HG02623 (cell line): Measurements from ENCODE around the gene ATXN1.

ENCODE experiments used
- ATAC-seq: cut with Tn5 transposase; IDR thresholded peaks from one replicate; pipeline ENCODE4 v1.9.1; 2021; ENCODE audit warnings: moderate library complexity; ENCODE audit not compliant: unreplicated experiment

ATXN1 gene

DNA sequence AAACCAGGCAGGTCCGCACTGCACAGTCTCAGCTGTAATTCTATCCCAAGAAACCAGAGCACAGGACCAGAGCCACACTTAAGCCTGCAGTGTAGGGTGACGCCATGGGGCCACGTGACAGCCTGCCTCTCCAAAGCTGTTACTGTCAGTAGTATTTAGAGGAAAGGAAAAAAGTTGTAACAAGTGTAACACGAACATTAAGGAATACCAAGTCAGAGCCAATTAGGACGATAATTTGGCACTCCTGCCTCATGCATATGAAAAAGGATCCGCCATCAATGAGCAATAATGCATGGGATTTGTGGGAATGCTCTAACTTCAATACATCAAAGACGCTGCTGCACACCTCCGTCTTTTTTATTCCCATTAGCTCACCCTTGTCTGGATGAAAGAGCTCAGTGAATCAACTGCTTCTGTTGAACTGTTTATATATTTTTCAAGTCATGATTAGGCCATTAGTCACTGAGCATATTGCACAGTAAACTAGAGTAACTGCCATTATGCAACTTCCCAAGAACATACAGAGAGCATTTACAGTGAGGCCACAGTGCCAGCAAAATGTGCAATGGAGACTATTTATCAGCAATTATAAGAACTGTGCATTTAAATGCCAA, 79.9 kb downstream of the ATXN1 start:
- ATAC-seq: no peak

DNA sequence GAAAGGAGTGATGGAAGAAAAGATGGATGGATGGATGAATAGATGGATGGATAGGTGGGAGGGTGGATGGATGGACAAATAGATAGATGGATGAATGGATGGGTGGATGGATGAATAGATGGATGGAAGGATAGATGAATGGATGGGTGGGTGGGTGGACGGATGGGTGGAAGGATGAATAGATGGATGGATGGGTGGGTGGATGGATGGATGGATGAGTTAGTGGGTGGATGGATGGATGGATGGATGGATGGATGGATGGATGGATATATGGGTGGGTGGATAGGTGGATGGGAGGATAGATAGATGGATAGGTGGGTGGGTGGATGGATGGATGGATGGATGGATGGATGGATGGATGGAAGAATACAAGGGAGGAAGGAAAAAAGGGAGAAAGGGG, 82.2 kb downstream of the ATXN1 start:
- ATAC-seq: no peak

DNA sequence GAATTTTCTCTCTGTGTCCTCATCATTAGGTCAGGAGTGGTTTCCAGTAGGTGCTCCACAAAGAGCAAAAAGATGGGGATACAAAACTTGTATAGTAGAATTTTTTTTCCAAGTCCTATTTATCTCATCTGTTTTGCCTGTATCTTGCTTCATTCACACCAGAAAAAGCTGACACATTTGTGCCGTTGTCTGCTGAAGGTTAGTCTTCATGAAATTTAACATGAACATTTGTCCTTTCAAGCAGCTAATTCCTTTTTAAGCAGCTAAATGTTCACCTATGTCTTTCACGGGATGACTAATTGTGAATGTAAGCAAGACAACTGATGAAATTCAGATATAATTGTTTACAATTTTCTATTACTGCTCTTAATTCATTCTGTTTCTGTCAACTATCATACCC, 83.8 kb downstream of the ATXN1 start:
- ATAC-seq: no peak

GRCh38 chr6:16676978-16677377, 84.3 kb downstream of the ATXN1 start:
- no peak for ATAC-seq

DNA sequence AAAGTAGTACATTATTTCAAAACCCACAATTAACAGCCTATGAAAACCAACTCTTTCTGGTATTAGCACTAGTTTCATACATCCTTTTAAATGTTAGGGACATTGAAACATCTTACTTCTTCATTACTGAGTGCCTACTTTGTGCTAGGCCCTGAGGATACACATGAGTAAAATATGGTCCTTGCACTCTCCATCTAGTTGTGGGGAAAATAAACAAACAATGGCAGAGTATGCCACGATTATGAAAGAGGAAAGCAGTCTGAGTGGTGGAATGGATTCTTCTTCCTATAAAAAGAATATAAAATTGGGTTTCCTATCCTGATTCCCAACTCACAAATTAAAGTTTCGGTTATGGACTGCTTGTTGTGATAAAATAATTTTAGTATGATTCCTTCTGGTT, 84.9 kb downstream of the ATXN1 start:
- ATAC-seq: no peak

DNA sequence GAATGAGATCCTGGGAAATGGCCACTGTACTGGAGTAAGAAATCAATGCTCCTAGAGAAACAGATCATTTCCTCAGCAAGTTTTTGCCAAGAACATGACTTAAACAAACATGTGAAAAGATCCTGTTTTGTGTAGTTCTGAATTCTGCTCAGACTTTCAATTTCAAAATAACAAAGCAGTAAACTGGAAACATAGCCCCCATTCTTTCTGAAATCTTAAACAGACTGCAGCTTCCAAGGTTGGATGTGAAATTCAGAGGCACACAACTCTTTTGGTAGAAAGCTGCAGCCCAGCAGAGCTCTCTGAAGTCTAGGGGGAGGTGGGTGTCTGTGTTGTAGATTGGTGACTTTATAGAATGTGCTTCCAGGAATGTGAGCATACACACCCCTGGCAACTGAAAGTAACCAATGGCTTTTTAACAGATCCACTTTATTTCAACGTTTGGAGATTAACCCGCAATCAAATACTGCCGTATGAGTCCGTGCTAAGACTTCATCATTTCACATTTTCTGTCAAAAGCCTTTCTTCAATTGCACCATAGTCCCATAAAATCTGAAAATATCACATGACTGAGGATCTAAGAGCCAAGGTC, 86.4 kb downstream of the ATXN1 start:
- no peak for ATAC-seq

DNA sequence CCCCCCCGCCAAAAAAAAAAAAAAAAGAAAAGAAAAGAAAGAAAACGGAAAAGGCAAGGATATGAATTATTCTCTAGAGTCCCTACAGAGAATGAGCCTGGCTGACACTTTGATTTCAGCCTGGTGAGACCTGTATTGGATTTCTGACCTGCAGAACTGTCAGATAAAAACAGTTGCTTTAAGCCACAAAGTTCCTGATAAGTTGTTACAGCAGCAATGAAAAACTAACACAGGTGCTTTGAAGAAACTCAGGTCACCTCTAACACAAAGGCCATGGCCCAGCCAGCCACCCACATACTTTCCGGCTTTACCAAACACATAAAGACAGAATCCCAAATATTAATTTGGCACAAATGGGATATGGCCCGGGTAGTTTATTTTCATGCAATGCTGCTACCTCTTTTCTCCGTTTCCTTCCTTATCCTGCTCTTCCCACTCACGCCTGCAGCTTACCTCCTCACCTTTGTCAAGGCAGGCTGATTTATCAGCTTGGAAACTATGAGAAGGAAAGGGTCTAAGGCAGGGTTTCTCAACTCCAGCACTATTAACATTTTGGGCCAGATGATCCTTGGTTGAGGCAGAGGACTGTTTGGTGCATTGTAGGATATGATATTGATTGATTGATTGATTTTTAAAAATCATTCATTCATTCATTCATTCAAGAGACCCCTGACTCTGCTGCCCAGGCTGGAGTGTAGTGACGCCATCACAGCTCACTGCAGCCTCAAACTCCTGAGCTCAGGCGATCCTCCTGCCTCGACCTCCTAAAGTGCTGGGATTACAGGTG, 88.1 kb downstream of the ATXN1 start:
- no peak for ATAC-seq

GRCh38 chr6:16671302-16672289, 89.7 kb downstream of the ATXN1 start:
- ATAC-seq: no peak

GRCh38 chr6:16670617-16671051, 90.6 kb downstream of the ATXN1 start:
- ATAC-seq: no peak

DNA sequence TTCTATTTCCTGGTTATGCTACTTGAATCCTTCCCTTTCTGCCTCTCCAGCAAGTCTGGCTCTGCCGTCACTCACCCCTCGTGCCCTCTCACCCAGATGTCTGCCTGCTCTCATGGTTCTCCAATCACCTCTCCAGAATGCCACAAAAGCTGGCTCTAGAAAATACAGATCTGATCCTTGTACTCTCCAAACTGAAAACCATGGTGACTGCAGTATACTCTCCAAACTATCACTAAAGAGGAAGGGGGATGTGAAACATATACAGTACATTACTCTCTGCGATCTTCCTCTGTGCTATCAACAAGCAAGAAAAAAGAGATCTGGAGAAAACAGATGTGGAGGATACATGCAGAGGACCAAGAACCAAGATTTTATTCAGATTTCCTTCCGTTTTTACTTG, 91.1 kb downstream of the ATXN1 start:
- ATAC-seq: no peak

- ATAC-seq: no peak
Measured at GRCh38 chr6:16669227-16669626, 92.0 kb downstream of the ATXN1 start.

GRCh38 chr6:16667509-16667908, 93.8 kb downstream of the ATXN1 start:
- ATAC-seq: no peak

- no peak for ATAC-seq
Measured at GRCh38 chr6:16665992-16666391, 95.3 kb downstream of the ATXN1 start.

GRCh38 chr6:16665182-16665581, 96.1 kb downstream of the ATXN1 start:
- no peak for ATAC-seq

GRCh38 chr6:16663901-16664300, 97.4 kb downstream of the ATXN1 start:
- no peak for ATAC-seq

DNA sequence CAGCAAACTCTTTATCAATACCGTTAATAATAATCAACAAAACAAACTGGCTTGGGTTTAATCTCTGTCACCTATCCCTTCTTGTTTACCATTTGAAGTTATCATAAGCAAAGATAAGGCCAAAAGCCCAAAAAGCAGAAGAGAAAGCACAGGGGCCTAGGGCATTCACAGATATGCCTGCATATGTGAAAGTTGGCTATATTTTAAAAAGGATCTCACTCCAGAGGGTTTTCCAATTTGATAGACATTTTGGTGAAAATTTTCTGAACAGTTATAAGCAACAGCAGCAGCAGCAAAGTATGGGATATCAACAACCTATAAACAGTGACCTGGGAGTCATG, 101.1 kb downstream of the ATXN1 start:
- no peak for ATAC-seq

- no peak for ATAC-seq
Measured at GRCh38 chr6:16659466-16660156, 101.6 kb downstream of the ATXN1 start.

DNA sequence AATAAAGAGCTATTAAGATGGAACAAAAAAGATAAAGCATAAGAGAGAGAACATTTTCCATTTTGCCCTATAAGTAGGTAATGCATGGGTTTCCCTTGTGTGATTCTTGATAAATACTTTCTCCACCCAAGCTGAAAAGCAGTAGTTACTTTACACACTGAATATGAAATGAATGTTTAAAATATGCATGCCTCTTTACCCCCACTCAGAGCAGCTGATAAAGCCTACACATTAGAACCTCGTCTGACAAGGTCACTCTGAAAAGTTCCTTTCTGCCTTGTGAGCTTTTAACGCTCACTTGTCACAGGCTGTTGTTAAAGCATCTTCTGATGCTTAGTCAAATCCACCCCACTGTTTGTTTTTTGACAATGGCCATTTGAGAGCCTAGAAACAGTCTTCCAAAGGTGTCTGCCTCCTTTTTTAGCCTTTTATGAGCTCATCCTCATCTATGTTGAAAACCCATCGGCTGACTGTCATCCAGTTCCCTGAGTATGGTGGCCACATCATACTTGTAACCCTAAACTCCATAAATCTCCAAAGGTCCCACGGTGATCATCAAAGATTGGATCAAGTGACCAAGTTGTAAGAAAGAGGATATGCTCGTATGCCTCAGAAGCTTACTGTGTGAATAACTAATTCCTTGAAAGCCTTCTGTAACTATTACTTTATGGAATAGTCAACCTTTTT, 102.8 kb downstream of the ATXN1 start:
- ATAC-seq: no peak

DNA sequence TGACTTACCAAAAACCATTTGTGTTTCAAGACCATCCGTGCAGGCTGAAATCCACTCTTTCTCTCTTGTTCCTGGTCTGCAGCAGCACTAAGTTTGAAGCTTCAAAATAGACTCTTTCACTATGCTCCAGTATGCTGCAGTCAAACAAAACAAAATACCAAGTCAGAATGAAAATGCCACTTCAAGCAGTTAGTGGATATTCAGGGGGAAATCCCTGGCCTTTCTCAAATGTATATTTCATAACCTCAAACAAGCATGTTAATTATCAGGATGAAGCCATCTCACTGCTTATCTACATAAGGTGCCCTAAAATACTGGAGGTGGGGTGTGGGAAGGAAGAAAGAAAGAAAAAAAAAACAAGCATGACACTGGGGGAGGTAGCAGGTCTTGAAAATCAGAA, 103.5 kb downstream of the ATXN1 start:
- no peak for ATAC-seq

DNA sequence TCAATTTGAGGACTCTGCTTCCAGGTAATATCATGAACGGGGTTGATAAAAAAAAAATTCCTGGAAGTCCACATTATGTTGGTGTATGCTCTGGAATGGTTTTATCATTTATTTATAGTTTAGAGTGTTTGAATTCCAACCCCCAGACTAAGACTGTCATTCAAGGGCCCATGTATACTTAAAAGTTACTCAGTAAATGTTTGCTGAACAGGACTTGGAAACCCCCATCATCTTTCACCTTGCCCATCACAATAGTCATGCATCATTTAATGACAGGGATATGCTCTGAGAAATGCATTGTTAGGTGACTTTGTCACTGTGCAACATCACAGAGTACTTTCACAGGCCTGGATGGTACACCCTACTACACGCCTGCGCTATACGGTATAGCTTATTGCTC, 104.8 kb downstream of the ATXN1 start:
- ATAC-seq: no peak
